Caco-2 (cell line): ENCODE measurements around the gene LMTK2. TPM values are rescaled to one million over a fixed set of nuclear protein-coding genes. Genes with fewer than 3 reads are reported as not detected.

ENCODE experiments used
- BruUV-seq: library from RNA; stranded (reverse); fragments of 400-500 nt; replicated peaks from 2 replicates; lab custom pipeline; 2021; lab: Mats Ljungman, UMichigan
- CTCF ChIA-PET: fragments of 300-600 bp; sonication (Branson Sonifier 250); formaldehyde crosslinking; loops from one replicate; lab custom pipeline; 2022; ENCODE audit warnings: antibody characterized with exemption; lab: Charles Lee
- POLR2A ChIA-PET: fragments of 300-600 bp; sonication (Branson Sonifier 250); formaldehyde crosslinking; loops from one replicate; lab custom pipeline; 2022; ENCODE audit warnings: antibody characterized with exemption; lab: Charles Lee
- DNase-seq, 2 experiments: peaks; one replicate each; pipeline versions ENCODE4 v3.0.0 to v3.0.0-alpha.2; 2020 to 2022
- H3K27me3 ChIP-seq: replicated peaks from 2 replicates; pipeline ENCODE4 v1.6.0; 2011; ENCODE audit warnings: low read length; ENCODE audit not compliant: control insufficient read depth, insufficient read depth
- H3K36me3 ChIP-seq: 2 replicates; pipeline ENCODE4 v1.5.1; 2011; ENCODE audit warnings: low read length; ENCODE audit not compliant: control insufficient read depth, insufficient read depth
- H3K4me1 ChIP-seq: fragments of 250-450 bp; sonication (Bioruptor Pico); 2 replicates; pipeline ENCODE4 v1.5.1; 2020; ENCODE audit warnings: mild to moderate bottlenecking
- H3K4me3 ChIP-seq: 2 replicates; pipeline ENCODE4 v1.5.1; 2011; ENCODE audit warnings: low read depth, mild to moderate bottlenecking, control low read depth, low read length
- H3K9me3 ChIP-seq: fragments of 250-450 bp; sonication (Bioruptor Pico); 2 replicates; pipeline ENCODE4 v1.5.1; 2020; ENCODE audit warnings: mild to moderate bottlenecking, moderate library complexity
- H3K27ac Mint-ChIP-seq: one replicate; pipeline ENCODE4 v1.8.0; 2022; ENCODE audit warnings: mixed read lengths; ENCODE audit not compliant: unreplicated experiment
- H3K27me3 Mint-ChIP-seq: one replicate; pipeline ENCODE4 v1.8.0; 2022; ENCODE audit warnings: mixed read lengths; ENCODE audit not compliant: insufficient read depth, unreplicated experiment
- H3K36me3 Mint-ChIP-seq: one replicate; pipeline ENCODE4 v1.8.0; 2022; ENCODE audit warnings: mild to moderate bottlenecking, mixed read lengths; ENCODE audit not compliant: insufficient read depth, unreplicated experiment
- H3K4me1 Mint-ChIP-seq: one replicate; pipeline ENCODE4 v1.8.0; 2022; ENCODE audit warnings: low read depth, mixed read lengths; ENCODE audit not compliant: unreplicated experiment
- H3K4me3 Mint-ChIP-seq: one replicate; pipeline ENCODE4 v1.8.0; 2022; ENCODE audit warnings: mild to moderate bottlenecking, moderate library complexity, mixed read lengths; ENCODE audit not compliant: unreplicated experiment
- H3K9me3 Mint-ChIP-seq: one replicate; pipeline ENCODE4 v1.8.0; 2022; ENCODE audit warnings: mixed read lengths; ENCODE audit not compliant: unreplicated experiment
- CTCF ChIP-seq, 2 experiments: fragments of 200-600 bp in 1 of 2; IDR thresholded peaks; 1 replicate in 1 of 2; 2 replicates in 1 of 2; pipeline versions ENCODE4 v1.5.1 to v1.8.0; 2011 to 2022; ENCODE audit warnings: antibody characterized with exemption in 1 of 2, control low read depth in 1 of 2, inconsistent platforms in 1 of 2, low read depth in 1 of 2, low read length in 1 of 2, mild to moderate bottlenecking in 1 of 2, moderate library complexity in 1 of 2; ENCODE audit not compliant: insufficient read depth in 1 of 2, severe bottlenecking in 1 of 2, unreplicated experiment in 1 of 2
- intact Hi-C: fragments of 100-400 bp; cut with micrococcal nuclease; formaldehyde crosslinking; loops from one replicate; pipeline ENCODE4 v1.10.0; 2022; ENCODE audit not compliant: unreplicated experiment
- total RNA-seq: library from RNA; stranded (reverse); gene quantifications from 2 replicates; pipeline ENCODE4 v1.2.3, GENCODE V29; 2022

Gene LMTK2
- total RNA-seq, 1 experiment from 2014 or later, result 21.9 TPM

- Mint-ChIP-seq H3K4me3 (no peak overlapping the region), H3K36me3 (peaks cover 8% of the 10 kb centered on the region)
- CTCF ChIA-PET, result no interaction called here
These were observed 122.1 kb downstream of the LMTK2 start for GRCh38 chr7:98228801-98229200.

GRCh38 chr7:98229441-98229840 is 122.8 kb downstream of the LMTK2 start:
- ChIA-PET POLR2A (no interaction called here), CTCF (no interaction called here)
- intact Hi-C loops, result no loop called here
- Mint-ChIP-seq H3K4me1 (no peaks in the 10 kb centered on the region), H3K36me3 (peaks cover 8% of the 10 kb centered on the region), H3K9me3 (no peaks in the 10 kb centered on the region), H3K27me3 (no peaks in the 10 kb centered on the region), H3K27ac (no peak overlapping the region), H3K4me3 (no peak overlapping the region)
- no peak for TF ChIP-seq CTCF (IDR thresholded peaks at IDR 0.05; ENCODE audit: insufficient read depth in 1 of 2, low read depth in 1 of 2, low read length in 1 of 2, severe bottlenecking in 1 of 2, unreplicated experiment in 1 of 2)
- H3K27me3 ChIP-seq, result no peaks in the 10 kb centered on the region
- no peaks in the 10 kb centered on the region for H3K36me3 ChIP-seq
- DNase-seq, result no peak
- H3K9me3 ChIP-seq, result no peaks in the 10 kb centered on the region
- no TSS peak for BruUV-seq
- H3K4me3 ChIP-seq, result no peak overlapping the region
- no peaks in the 10 kb centered on the region for H3K4me1 ChIP-seq

More at GRCh38 chr7:98228801-98229200, 122.1 kb downstream of the LMTK2 start:
- Mint-ChIP-seq H3K27ac (no peak overlapping the region), H3K4me1 (no peaks in the 10 kb centered on the region), H3K27me3 (no peaks in the 10 kb centered on the region), H3K9me3 (no peaks in the 10 kb centered on the region)
- POLR2A ChIA-PET, result no interaction called here
- intact Hi-C loops, result no loop called here
- H3K9me3 ChIP-seq, result no peaks in the 10 kb centered on the region
- no TSS peak for BruUV-seq
- TF ChIP-seq CTCF (IDR thresholded peaks at IDR 0.05; ENCODE audit: insufficient read depth in 1 of 2, low read depth in 1 of 2, low read length in 1 of 2, severe bottlenecking in 1 of 2, unreplicated experiment in 1 of 2), result no peak
- no peak for DNase-seq
- H3K4me1 ChIP-seq, result no peaks in the 10 kb centered on the region
- H3K4me3 ChIP-seq, result no peak overlapping the region
- no peaks in the 10 kb centered on the region for H3K36me3 ChIP-seq
- no peaks in the 10 kb centered on the region for H3K27me3 ChIP-seq

GRCh38 chr7:98229991-98230745 is 123.5 kb downstream of the LMTK2 start:
- no peak for TF ChIP-seq CTCF (IDR thresholded peaks at IDR 0.05; ENCODE audit: insufficient read depth in 1 of 2, low read depth in 1 of 2, low read length in 1 of 2, severe bottlenecking in 1 of 2, unreplicated experiment in 1 of 2)
- Mint-ChIP-seq H3K27me3 (no peaks in the 10 kb centered on the region), H3K4me1 (no peaks in the 10 kb centered on the region), H3K36me3 (peaks cover 8% of the 10 kb centered on the region), H3K9me3 (no peaks in the 10 kb centered on the region), H3K4me3 (no peak overlapping the region), H3K27ac (no peak overlapping the region)
- Histone ChIP-seq H3K4me3 (no peak overlapping the region), H3K27me3 (no peaks in the 10 kb centered on the region), H3K36me3 (no peaks in the 10 kb centered on the region), H3K4me1 (no peaks in the 10 kb centered on the region), H3K9me3 (no peaks in the 10 kb centered on the region)
- intact Hi-C loops, result no loop called here
- no peak for DNase-seq
- no TSS peak for BruUV-seq
- CTCF ChIA-PET, result no interaction called here
- POLR2A ChIA-PET, result no interaction called here
